ENCODE measurements around the gene STK40.
A peak's percentile ranks its signal among the peaks of the same experiment; 100 is the strongest.

STK40 gene, protein sequence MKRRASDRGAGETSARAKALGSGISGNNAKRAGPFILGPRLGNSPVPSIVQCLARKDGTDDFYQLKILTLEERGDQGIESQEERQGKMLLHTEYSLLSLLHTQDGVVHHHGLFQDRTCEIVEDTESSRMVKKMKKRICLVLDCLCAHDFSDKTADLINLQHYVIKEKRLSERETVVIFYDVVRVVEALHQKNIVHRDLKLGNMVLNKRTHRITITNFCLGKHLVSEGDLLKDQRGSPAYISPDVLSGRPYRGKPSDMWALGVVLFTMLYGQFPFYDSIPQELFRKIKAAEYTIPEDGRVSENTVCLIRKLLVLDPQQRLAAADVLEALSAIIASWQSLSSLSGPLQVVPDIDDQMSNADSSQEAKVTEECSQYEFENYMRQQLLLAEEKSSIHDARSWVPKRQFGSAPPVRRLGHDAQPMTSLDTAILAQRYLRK

GRCh38 chr1:36385410-36386264 lies at the start of gene STK40:
Gene STK40 (minus strand): TSS chr1:36385924. CDS start chr1:36361332, 24,592 bp downstream.
- peak; percentile 97 to 99 for DNase-seq (ENCODE audit: low read depth in 2 of 2)

- DNase-seq (ENCODE audit: low read depth in 2 of 2) = no peak
Measured at GRCh38 chr1:36433102-36433501, 47.4 kb upstream of the STK40 start.

GRCh38 chr1:36432616-36433015 lies 46.9 kb upstream of the STK40 start:
- no peak for DNase-seq (ENCODE audit: low read depth in 2 of 2)

- no peak for DNase-seq (ENCODE audit: low read depth in 2 of 2)
Measured at GRCh38 chr1:36425791-36426190, 40.1 kb upstream of the STK40 start.

GRCh38 chr1:36421649-36422048 lies 35.9 kb upstream of the STK40 start:
- no peak for DNase-seq (ENCODE audit: low read depth in 2 of 2)

GRCh38 chr1:36420836-36421317 lies 35.2 kb upstream of the STK40 start:
- DNase-seq (ENCODE audit: low read depth in 2 of 2) = peak; percentile 92 to 93

- no peak for DNase-seq (ENCODE audit: low read depth in 2 of 2)
Measured at GRCh38 chr1:36420409-36420808, 34.7 kb upstream of the STK40 start.

- no peak for DNase-seq (ENCODE audit: low read depth in 2 of 2)
Measured at GRCh38 chr1:36419569-36419968, 33.8 kb upstream of the STK40 start.

GRCh38 chr1:36419140-36419539 lies 33.4 kb upstream of the STK40 start:
- no peak for DNase-seq (ENCODE audit: low read depth in 2 of 2)

DNA sequence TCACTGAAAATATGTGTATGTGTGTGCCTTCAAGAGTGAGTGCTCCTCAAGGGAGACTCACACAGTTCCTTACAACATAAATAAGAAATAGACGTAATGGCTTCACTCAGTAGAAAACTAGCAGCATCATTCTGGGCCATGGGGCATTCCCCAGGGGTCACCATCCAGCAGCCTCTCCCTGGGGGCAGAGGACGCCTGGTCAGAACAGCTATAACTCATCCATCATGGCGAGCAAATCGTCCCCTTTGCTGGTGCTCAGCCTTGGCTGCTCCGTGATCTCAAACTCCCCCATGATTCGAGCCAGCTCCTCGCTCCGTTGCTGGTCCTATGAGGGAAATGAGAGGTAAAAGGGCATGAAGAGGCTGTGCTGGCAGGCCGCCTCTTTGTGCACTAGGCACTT lies 32.2 kb upstream of the STK40 start:
- no peak for DNase-seq (ENCODE audit: low read depth in 2 of 2)

DNA sequence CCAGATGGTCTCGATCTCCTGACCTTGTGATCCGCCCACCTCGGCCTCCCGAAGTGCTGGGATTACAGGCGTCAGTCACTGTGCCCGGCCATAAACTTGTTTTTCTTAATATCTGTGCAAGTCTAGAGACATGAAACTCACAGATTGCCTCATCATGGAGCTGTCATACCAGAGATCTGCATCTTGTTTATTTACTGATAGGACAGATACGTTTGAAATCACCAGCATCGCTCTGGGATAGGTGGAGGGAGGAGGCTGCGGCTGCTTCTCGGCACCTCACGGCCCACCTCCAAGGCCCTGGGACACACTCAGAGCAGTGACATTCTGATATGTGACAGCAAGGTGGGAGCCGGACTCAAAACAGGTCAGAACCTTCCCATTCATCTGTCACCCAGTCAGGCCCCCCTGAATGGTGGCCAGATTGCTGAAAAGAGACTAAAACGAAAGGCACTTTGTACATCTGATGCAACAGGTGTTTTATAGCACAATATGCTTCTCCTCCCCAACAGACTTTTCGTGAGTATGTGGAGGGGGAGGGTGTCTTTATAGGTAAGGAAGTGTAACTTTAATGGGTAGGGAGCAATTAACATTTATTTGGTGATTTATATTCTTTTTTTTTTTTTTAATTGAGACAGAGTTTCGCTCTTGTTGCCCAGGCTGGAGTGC lies 30.1 kb upstream of the STK40 start:
- DNase-seq (ENCODE audit: low read depth in 2 of 2) = no peak

- DNase-seq (ENCODE audit: low read depth in 2 of 2) = no peak
Measured at GRCh38 chr1:36414384-36414783, 28.7 kb upstream of the STK40 start.

GRCh38 chr1:36411674-36412648 lies 26.2 kb upstream of the STK40 start:
- no peak for DNase-seq (ENCODE audit: low read depth in 2 of 2)

- no peak for DNase-seq (ENCODE audit: low read depth in 2 of 2)
Measured at GRCh38 chr1:36408479-36408878, 22.8 kb upstream of the STK40 start.

DNA sequence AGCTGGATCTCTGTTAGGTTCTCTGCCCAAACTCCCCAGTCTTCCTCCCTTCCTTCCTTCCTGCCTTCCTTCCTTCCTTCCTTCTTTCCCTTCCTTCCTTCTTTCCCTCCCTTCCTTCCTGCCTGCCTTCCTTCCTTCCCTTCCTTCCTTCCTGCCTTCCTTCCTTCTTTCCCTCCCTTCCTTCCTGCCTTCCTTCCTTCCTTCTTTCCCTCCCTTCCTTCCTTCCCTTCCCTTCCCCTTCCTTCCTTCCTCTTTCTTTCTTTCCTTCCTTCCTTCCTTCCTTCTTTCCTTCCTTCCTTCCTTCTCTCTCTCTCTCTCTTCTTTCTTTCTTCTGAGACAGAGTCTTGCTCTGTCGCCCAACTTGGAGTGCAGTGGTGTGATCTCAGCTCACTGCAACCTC lies 20.7 kb upstream of the STK40 start:
- no peak for DNase-seq (ENCODE audit: low read depth in 2 of 2)

GRCh38 chr1:36402504-36402890 lies 16.8 kb upstream of the STK40 start:
- no peak for DNase-seq (ENCODE audit: low read depth in 2 of 2)

- DNase-seq (ENCODE audit: low read depth in 2 of 2) = no peak
Measured at GRCh38 chr1:36401602-36402503, 16.1 kb upstream of the STK40 start.

GRCh38 chr1:36400825-36401601 lies 15.3 kb upstream of the STK40 start:
- peak in 1 of 2 donors; percentile 43 for DNase-seq (ENCODE audit: low read depth in 2 of 2)

- DNase-seq (ENCODE audit: low read depth in 2 of 2) = no peak
Measured at GRCh38 chr1:36400514-36400824, 14.7 kb upstream of the STK40 start.

Measured in stimulated activated CD4-positive, alpha-beta T cell treated with anti-CD3 and anti-CD28 coated beads, Interleukin-1b, Interleukin-23, amount 100 ng/mL, for 4 hours (primary cell).